ENCODE measurements around the gene PRPF6. TPM values are rescaled to one million over a fixed set of nuclear protein-coding genes. Genes with fewer than 3 reads are reported as not detected.

The PRPF6 gene
- total and polyA plus RNA-seq, 2 of the 13 experiments (the other 11 are each of a cell fraction or from before 2014, with no cell fraction given): 63.7 to 101 TPM

- TF ChIP-seq GMEB1 (CRISPR knock-in tag; IDR thresholded peaks at IDR 0.05; ENCODE audit: borderline replicate concordance) (no peak; the same call in 1 of the 2 replicates), MXD4 (CRISPR knock-in tag; IDR thresholded peaks at IDR 0.05) (0 out of 2 replicates have a peak, but pooled peaks have one; percentile 6), BRD4 (CRISPR knock-in tag; IDR thresholded peaks at IDR 0.05) (peak; percentile 80; the same call in 1 of the 2 replicates), ELF3 (CRISPR knock-in tag; IDR thresholded peaks at IDR 0.05) (peak; percentile 30; the same call in 1 of the 2 replicates), SALL2 (CRISPR knock-in tag; IDR thresholded peaks at IDR 0.05) (peak; percentile 99), ZZZ3 (CRISPR knock-in tag; IDR thresholded peaks at IDR 0.05; ENCODE audit: borderline replicate concordance) (no peak), ZBTB14 (CRISPR knock-in tag; IDR thresholded peaks at IDR 0.05) (0 out of 2 replicates have a peak, but pooled peaks have one; percentile 39), ZNF564 (CRISPR knock-in tag; IDR thresholded peaks at IDR 0.05) (no peak), DRAP1 (CRISPR knock-in tag; IDR thresholded peaks at IDR 0.05) (no peak), ZNF687 (CRISPR knock-in tag; IDR thresholded peaks at IDR 0.05) (peak; percentile 42; the same call in 1 of the 2 replicates), TEF (CRISPR knock-in tag; IDR thresholded peaks at IDR 0.05) (no peak), ZNF335 (CRISPR knock-in tag; IDR thresholded peaks at IDR 0.05) (peak; percentile 43; the same call in 1 of the 2 replicates), ZNF816 (CRISPR knock-in tag; IDR thresholded peaks at IDR 0.05; ENCODE audit: borderline replicate concordance) (no peak), HNRNPUL1 (IDR thresholded peaks at IDR 0.05; ENCODE audit: low read depth, low read length) (no peak), NFE2L2 (IDR thresholded peaks at IDR 0.05; ENCODE audit: low read length) (no peak), ZEB1 (IDR thresholded peaks at IDR 0.05; ENCODE audit: insufficient replicate concordance, low read depth) (peak; percentile 36), CREB3 (CRISPR knock-in tag; IDR thresholded peaks at IDR 0.05) (no peak), TCF7 (IDR thresholded peaks at IDR 0.05; ENCODE audit: low read depth) (no peak), KLF9 (CRISPR knock-in tag; IDR thresholded peaks at IDR 0.05; ENCODE audit: low read depth) (peak; percentile 22; the same call in 1 of the 2 replicates), SIX1 (CRISPR knock-in tag; IDR thresholded peaks at IDR 0.05; ENCODE audit: borderline replicate concordance) (no peak)
Observed at GRCh38 chr20:64057628-64058498, 76.9 kb downstream of the PRPF6 start (continued).

Data from HepG2 (cell line).